Sciatic nerve (tissue), 2 donors: Measurements from ENCODE around the gene FBXO45. TPM values are rescaled to one million over a fixed set of nuclear protein-coding genes. Genes with fewer than 3 reads are reported as not detected.
"Not testable (repeated sequence)": the region's sequence is repeated elsewhere in the genome, so short reads cannot be mapped to it uniquely, and the experiment has no call there.

Experiments used
- ATAC-seq: fragments of 200-7000 bp; cut with Tn5 transposase; one replicate; pipeline ENCODE4 v1.9.1; 2020; ENCODE audit warnings: mild to moderate bottlenecking, moderate library complexity
- DNase-seq: peaks from one replicate; pipeline ENCODE4 v3.0.0-alpha.2; 2020; ENCODE audit warnings: low spot score
- intact Hi-C: fragments of 100-400 bp; cut with DNase I; formaldehyde crosslinking; loops from one replicate; pipeline ENCODE4 v1.14.2; 2022
- total RNA-seq: library from RNA; stranded (reverse); fragmentation: NEBNext Ultra II Directional; extraction: Animal tissue kit (Norgen Biotek cat#: 25700); gene quantifications from one replicate; pipeline ENCODE4 v1.2.1, GENCODE V29; 2021
- donor health status: DM: no; HTN: no; CAD: no.
- donor health status: DM: no; HTN: no; CAD: no.

The FBXO45 gene
- total RNA-seq, 1 donor from 2014 or later, result 8.7 TPM

DNA sequence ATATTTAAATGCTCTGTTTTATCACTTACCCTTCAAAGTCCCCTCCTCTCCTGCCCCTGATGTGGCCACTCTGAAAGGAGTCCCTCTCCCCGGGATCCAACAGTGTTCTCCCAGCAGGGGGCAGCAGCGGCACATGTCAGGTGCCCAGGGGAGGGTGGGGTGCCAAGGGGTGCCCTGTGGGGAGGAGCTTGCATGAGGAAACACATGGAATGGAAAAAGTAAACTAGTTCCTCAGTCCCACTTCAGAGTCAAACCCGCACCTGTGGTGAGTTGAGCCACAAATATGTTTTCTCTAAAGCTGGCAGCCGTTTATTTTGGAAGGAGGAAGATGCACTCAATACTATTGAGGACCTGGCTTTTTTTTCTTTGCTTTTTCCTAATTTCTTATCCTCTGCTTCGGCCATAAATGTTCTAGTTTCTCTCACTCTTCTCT is 40.9 kb downstream of the FBXO45 start:
- intact Hi-C loops, result loop anchor here (10.0 kb wide), 1 partner anchor 75 kb away; no protein-coding TSS in a partner anchor
- ATAC-seq, result peak; percentile 98
- peak; percentile 92 for DNase-seq

GRCh38 chr3:196609805-196610515 is 41.5 kb downstream of the FBXO45 start:
- peak; percentile 11 for ATAC-seq
- no peak for DNase-seq
- intact Hi-C loops, result loop anchor here (10.0 kb wide), 1 partner anchor 75 kb away; no protein-coding TSS in a partner anchor

GRCh38 chr3:196611761-196612483 is 43.5 kb downstream of the FBXO45 start:
- DNase-seq, result no peak
- no peak for ATAC-seq
- intact Hi-C loops, result no loop called here

DNA sequence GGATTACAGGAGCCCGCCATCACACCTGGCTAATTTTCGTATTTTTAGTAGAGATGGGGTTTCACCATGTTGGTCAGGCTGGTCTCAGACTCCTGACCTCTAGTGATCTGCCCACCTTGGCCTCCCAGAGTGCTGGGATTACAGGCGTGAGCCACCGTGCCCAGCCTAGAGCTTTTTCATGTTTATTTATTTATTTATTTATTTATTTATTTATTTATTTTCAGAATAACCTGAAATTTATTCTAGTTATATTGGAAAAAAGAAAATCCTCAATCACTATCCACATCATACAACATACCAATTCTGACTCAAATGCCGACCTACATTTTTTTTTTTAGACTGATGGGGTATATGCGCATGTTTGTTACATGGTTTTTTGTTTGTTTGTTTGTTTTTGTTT is 46.8 kb downstream of the FBXO45 start:
- DNase-seq, intact Hi-C loops, ATAC-seq: not testable (repeated sequence)

GRCh38 chr3:196617256-196617655 is 48.8 kb downstream of the FBXO45 start:
- no peak for ATAC-seq
- intact Hi-C loops, result no loop called here

DNA sequence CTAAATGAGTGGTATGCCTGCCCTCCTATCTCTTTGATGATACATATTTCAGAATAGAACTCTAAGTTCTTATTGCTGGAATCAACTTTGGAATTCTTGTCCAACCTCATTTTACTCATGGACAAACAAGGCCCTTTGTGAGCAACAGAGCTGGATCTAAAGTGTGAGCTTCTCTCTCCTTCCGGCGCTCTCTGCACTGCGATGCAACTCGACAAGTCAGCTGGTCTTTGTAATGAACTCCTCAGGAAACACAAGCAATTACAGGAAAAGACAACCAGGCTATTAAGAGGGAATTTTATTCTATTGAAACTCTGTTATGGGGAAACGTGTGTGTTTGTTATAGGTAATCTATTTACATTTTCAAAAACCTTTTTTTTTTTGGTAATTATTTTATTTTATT is 50.8 kb downstream of the FBXO45 start:
- DNase-seq (no peak), ATAC-seq (peak; percentile 53)
- intact Hi-C loops, result no loop called here

More at GRCh38 chr3:196617256-196617655, 48.8 kb downstream of the FBXO45 start:
- DNase-seq, result no peak

DNA sequence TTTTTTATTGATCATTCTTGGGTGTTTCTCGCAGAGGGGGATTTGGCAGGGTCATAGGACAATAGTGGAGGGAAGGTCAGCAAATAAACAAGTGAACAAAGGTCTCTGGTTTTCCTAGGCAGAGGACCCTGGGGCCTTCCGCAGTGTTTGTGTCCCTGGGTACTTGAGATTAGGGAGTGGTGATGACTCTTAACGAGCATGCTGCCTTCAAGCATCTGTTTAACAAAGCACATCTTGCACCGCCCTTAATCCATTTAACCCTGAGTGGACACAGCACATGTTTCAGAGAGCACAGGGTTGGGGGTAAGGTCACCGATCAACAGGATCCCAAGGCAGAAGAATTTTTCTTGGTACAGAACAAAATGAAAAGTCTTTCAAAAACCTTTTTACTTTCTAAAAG is 51.2 kb downstream of the FBXO45 start:
- intact Hi-C loops, DNase-seq, ATAC-seq: not testable (repeated sequence)

DNA sequence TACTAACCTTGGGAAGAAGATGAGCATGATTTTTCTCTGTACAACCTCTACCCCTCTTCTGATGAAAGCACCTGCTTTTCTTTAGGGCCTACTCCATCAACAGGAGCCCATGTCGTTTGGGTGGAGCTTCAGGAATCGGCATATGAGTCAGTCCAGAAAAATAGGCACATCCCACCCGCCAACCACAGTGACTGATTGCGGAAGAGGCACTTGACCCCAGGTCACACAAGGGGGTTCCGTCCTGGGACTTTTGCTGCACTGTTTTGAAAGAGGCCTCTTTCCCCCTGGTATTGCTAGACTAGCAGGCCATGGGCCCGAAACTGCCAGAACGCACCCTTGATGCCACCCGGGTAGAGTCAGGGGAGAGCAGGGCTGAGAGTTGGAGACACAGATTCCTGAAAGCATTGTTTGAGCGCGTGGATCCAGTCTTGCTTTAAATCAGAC is 51.7 kb downstream of the FBXO45 start:
- intact Hi-C loops, result no loop called here
- DNase-seq (no peak), ATAC-seq (no peak)

GRCh38 chr3:196620684-196621083 is 52.2 kb downstream of the FBXO45 start:
- ATAC-seq, result no peak
- no peak for DNase-seq
- intact Hi-C loops, result no loop called here

GRCh38 chr3:196621611-196622010 is 53.2 kb downstream of the FBXO45 start:
- intact Hi-C loops, result no loop called here
- DNase-seq (no peak), ATAC-seq (no peak)

GRCh38 chr3:196624067-196624790 is 55.8 kb downstream of the FBXO45 start:
- ATAC-seq, result peak; percentile 80
- DNase-seq, result no peak
- intact Hi-C loops, result no loop called here

DNA sequence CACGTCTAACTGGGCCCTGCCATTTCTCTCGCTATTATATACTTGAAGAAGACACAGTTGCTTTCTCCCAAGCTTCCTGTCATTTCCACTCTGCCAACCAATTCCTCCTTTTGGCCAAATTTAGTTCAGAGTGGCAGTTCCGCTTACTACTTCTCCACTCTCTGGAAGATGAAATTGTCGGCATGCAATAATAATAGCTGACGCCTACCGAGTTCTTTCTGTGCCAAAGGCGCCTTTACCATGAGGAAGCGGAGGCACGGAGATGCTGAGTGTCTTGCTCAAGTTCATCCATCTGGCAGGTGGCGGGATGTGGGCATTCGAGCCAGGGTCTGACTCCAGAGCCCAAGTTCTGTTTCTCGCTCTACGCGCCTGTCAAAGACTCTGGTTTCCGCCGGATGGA is 56.4 kb downstream of the FBXO45 start:
- intact Hi-C loops, result no loop called here
- ATAC-seq (peak; percentile 70), DNase-seq (no peak)

DNA sequence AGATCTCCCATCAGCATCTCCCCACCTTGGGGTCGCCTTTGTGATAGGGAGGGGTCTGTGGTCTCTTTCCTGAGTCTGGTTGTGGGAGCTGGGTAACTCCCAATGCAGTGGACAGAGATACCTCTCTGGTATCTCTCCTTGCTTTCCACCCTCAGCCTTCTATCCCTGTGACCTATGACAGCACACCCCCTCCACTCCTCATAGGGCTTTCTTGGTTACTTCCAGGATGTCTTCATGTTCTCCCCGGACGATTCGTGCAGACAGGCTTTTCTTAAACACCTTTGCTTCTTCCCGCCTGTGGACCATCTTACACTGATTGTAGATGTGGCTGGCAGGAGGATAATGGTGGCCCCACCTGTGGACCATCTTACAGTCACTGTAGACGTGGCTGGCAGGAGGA is 56.9 kb downstream of the FBXO45 start:
- intact Hi-C loops, result no loop called here
- no peak for ATAC-seq

DNA sequence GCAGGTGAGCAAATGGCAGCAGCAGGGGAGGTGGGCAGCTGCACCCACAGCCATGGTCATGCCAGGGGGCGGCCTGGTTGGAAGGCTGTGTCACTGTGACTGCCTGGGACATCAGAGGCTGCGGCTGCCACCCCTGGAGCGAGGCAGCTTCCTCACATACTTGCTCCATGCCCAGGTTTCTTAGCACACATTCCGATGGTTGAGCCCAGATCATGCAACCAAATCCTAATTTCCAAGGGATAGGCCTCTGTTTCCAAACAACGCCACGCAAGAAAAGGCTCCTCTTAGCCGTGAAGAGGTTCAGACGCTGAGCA is 59.4 kb downstream of the FBXO45 start:
- DNase-seq, result no peak
- ATAC-seq, result no peak
- intact Hi-C loops, result no loop called here

More for the DNA sequence above, 56.9 kb downstream of the FBXO45 start:
- DNase-seq, result no peak

DNA sequence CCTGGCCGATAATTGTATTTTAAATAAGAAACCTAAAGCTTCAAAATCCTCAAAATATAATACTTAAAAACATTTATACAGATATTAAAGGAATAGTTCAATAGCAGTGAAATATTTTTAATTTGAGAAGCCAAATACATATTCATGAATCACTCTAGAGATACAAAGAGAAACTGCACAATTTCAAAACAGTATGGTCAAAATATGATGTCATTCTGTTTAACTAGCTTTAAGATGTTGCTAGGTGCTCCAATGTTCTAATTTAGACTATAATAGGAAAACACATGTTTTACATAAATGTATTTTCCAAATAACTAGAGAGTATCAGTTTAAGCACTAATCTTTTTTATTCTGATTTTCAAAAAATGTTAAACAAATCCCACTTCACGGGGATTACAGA is 60.8 kb downstream of the FBXO45 start:
- intact Hi-C loops, result no loop called here
- DNase-seq (no peak), ATAC-seq (no peak)

DNA sequence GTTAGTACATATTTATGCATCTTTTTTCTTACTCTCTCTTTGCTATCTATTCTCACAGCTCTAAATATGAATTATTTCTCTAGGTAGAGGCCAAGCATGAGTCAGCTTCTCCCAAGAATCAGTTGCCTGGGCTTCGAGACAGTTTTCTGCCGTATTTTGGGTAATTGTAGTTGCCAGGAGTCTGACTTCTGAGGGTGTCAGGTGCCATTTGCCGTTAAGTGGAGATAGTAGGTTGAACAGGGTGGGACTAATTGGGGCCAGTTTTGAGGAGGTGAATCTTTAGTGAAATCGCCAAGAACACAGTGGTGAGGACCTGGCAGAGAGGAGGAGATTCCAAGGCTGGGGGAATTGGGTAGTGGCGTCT is 63.2 kb downstream of the FBXO45 start:
- intact Hi-C loops, result no loop called here
- ATAC-seq, result no peak
- DNase-seq, result no peak

- DNase-seq, result peak; percentile 88
- intact Hi-C loops, result no loop called here
- peak; percentile 94 for ATAC-seq
Observed at GRCh38 chr3:196632046-196632751, 63.7 kb downstream of the FBXO45 start.

- DNase-seq, result no peak
- intact Hi-C loops, result no loop called here
- no peak for ATAC-seq
Observed at GRCh38 chr3:196633555-196634151, 65.2 kb downstream of the FBXO45 start.

GRCh38 chr3:196634224-196634623 is 65.8 kb downstream of the FBXO45 start:
- intact Hi-C loops, result no loop called here
- DNase-seq, result no peak
- peak; percentile 26 for ATAC-seq
